ENCODE results near the gene PCSK5.
A peak's percentile ranks its signal among the peaks of the same experiment; 100 is the strongest.

PCSK5 gene

GRCh38 chr9:75871624-75872023 is 18.8 kb upstream of the PCSK5 start:
- no peaks in the 10 kb centered on the region for H3K9me3 Mint-ChIP-seq
- H3K4me1 Mint-ChIP-seq (ENCODE audit: low read depth): no peaks in the 10 kb centered on the region
- H3K4me3 Mint-ChIP-seq: no peak overlapping the region
- H3K27me3 Mint-ChIP-seq (ENCODE audit: low read depth): peaks cover 9% of the 10 kb centered on the region
- no peak overlapping the region for H3K27ac Mint-ChIP-seq
- H3K36me3 Mint-ChIP-seq (ENCODE audit: low read depth): no peaks in the 10 kb centered on the region

- no peaks in the 10 kb centered on the region for H3K4me1 Mint-ChIP-seq (ENCODE audit: low read depth)
- H3K27ac Mint-ChIP-seq: no peak overlapping the region
- no peak overlapping the region for H3K4me3 Mint-ChIP-seq
- no peaks in the 10 kb centered on the region for H3K36me3 Mint-ChIP-seq (ENCODE audit: low read depth)
- peaks cover 4% of the 10 kb centered on the region for H3K27me3 Mint-ChIP-seq (ENCODE audit: low read depth)
- no peaks in the 10 kb centered on the region for H3K9me3 Mint-ChIP-seq
These were observed 16.8 kb upstream of the PCSK5 start for GRCh38 chr9:75873712-75874111.

GRCh38 chr9:75876999-75877640 is 13.4 kb upstream of the PCSK5 start:
- Mint-ChIP-seq H3K36me3 (ENCODE audit: low read depth) (no peaks in the 10 kb centered on the region), H3K27ac (no peak overlapping the region), H3K4me3 (no peak overlapping the region), H3K9me3 (no peaks in the 10 kb centered on the region), H3K4me1 (ENCODE audit: low read depth) (no peaks in the 10 kb centered on the region), H3K27me3 (ENCODE audit: low read depth) (no peaks in the 10 kb centered on the region)

GRCh38 chr9:75878488-75878860 is 12.0 kb upstream of the PCSK5 start:
- no peaks in the 10 kb centered on the region for H3K9me3 Mint-ChIP-seq
- no peak overlapping the region for H3K4me3 Mint-ChIP-seq

GRCh38 chr9:75880618-75881017 is 9.9 kb upstream of the PCSK5 start:
- H3K27me3 Mint-ChIP-seq (ENCODE audit: low read depth): peaks cover 10% of the 10 kb centered on the region
- H3K27ac Mint-ChIP-seq: no peak overlapping the region
- H3K4me3 Mint-ChIP-seq: no peak overlapping the region
- no peaks in the 10 kb centered on the region for H3K36me3 Mint-ChIP-seq (ENCODE audit: low read depth)
- H3K9me3 Mint-ChIP-seq: no peaks in the 10 kb centered on the region
- peaks cover 2% of the 10 kb centered on the region for H3K4me1 Mint-ChIP-seq (ENCODE audit: low read depth)

More at GRCh38 chr9:75878488-75878860, 12.0 kb upstream of the PCSK5 start:
- peaks cover under 1% of the 10 kb centered on the region for H3K4me1 Mint-ChIP-seq (ENCODE audit: low read depth)
- peaks cover 3% of the 10 kb centered on the region for H3K27me3 Mint-ChIP-seq (ENCODE audit: low read depth)
- no peaks in the 10 kb centered on the region for H3K36me3 Mint-ChIP-seq (ENCODE audit: low read depth)
- no peak overlapping the region for H3K27ac Mint-ChIP-seq

GRCh38 chr9:75881761-75882160 is 8.7 kb upstream of the PCSK5 start:
- peaks cover 2% of the 10 kb centered on the region for H3K4me1 Mint-ChIP-seq (ENCODE audit: low read depth)

GRCh38 chr9:75885652-75886051 is 4.8 kb upstream of the PCSK5 start:
- peaks cover 35% of the 10 kb centered on the region for H3K27me3 Mint-ChIP-seq (ENCODE audit: low read depth)
- no peaks in the 10 kb centered on the region for H3K9me3 Mint-ChIP-seq
- H3K36me3 Mint-ChIP-seq (ENCODE audit: low read depth): no peaks in the 10 kb centered on the region
- no peak overlapping the region for H3K4me3 Mint-ChIP-seq
- peaks cover 10% of the 10 kb centered on the region for H3K4me1 Mint-ChIP-seq (ENCODE audit: low read depth)
- no peak overlapping the region for H3K27ac Mint-ChIP-seq

More at GRCh38 chr9:75881761-75882160, 8.7 kb upstream of the PCSK5 start:
- Mint-ChIP-seq H3K36me3 (ENCODE audit: low read depth) (no peaks in the 10 kb centered on the region), H3K9me3 (no peaks in the 10 kb centered on the region), H3K27me3 (ENCODE audit: low read depth) (peaks cover 11% of the 10 kb centered on the region), H3K27ac (no peak overlapping the region), H3K4me3 (no peak overlapping the region)

- H3K27me3 Mint-ChIP-seq (ENCODE audit: low read depth): peaks cover 57% of the 10 kb centered on the region
- no peaks in the 10 kb centered on the region for H3K9me3 Mint-ChIP-seq
- no peak overlapping the region for H3K27ac Mint-ChIP-seq
- H3K4me1 Mint-ChIP-seq (ENCODE audit: low read depth): peaks cover 22% of the 10 kb centered on the region
- H3K4me3 Mint-ChIP-seq: peak overlapping the region; percentile 89
- peaks cover 2% of the 10 kb centered on the region for H3K36me3 Mint-ChIP-seq (ENCODE audit: low read depth)
These were observed 896 bp upstream of the PCSK5 start for GRCh38 chr9:75889577-75889976.

- H3K4me1 Mint-ChIP-seq (ENCODE audit: low read depth): peaks cover 22% of the 10 kb centered on the region
These were observed 449 bp upstream of the PCSK5 start for GRCh38 chr9:75889977-75890471.

GRCh38 chr9:75891277-75891741 is 836 bp downstream of the PCSK5 start:
- Mint-ChIP-seq H3K4me3 (peak overlapping the region; percentile 94), H3K4me1 (ENCODE audit: low read depth) (peaks cover 27% of the 10 kb centered on the region), H3K9me3 (no peaks in the 10 kb centered on the region), H3K27ac (peak overlapping the region; percentile 64), H3K36me3 (ENCODE audit: low read depth) (peaks cover 2% of the 10 kb centered on the region), H3K27me3 (ENCODE audit: low read depth) (peaks cover 56% of the 10 kb centered on the region)

More at GRCh38 chr9:75889977-75890471, 449 bp upstream of the PCSK5 start:
- peak overlapping the region; percentile 89 for H3K4me3 Mint-ChIP-seq
- H3K36me3 Mint-ChIP-seq (ENCODE audit: low read depth): peaks cover 2% of the 10 kb centered on the region
- H3K9me3 Mint-ChIP-seq: no peaks in the 10 kb centered on the region
- peaks cover 61% of the 10 kb centered on the region for H3K27me3 Mint-ChIP-seq (ENCODE audit: low read depth)
- peak overlapping the region; percentile 66 for H3K27ac Mint-ChIP-seq

- peaks cover 56% of the 10 kb centered on the region for H3K27me3 Mint-ChIP-seq (ENCODE audit: low read depth)
These were observed 1.3 kb downstream of the PCSK5 start for GRCh38 chr9:75891771-75892215.

GRCh38 chr9:75892216-75892911 is 1.9 kb downstream of the PCSK5 start:
- peaks cover 2% of the 10 kb centered on the region for H3K36me3 Mint-ChIP-seq (ENCODE audit: low read depth)
- H3K9me3 Mint-ChIP-seq: no peaks in the 10 kb centered on the region

More at GRCh38 chr9:75891771-75892215, 1.3 kb downstream of the PCSK5 start:
- Mint-ChIP-seq H3K27ac (peak overlapping the region; percentile 12), H3K4me1 (ENCODE audit: low read depth) (peaks cover 27% of the 10 kb centered on the region), H3K4me3 (peak overlapping the region; percentile 94), H3K36me3 (ENCODE audit: low read depth) (peaks cover 2% of the 10 kb centered on the region), H3K9me3 (no peaks in the 10 kb centered on the region)

GRCh38 chr9:75893106-75893505 is 2.6 kb downstream of the PCSK5 start:
- H3K4me3 Mint-ChIP-seq: peak overlapping the region; percentile 8
- peaks cover 2% of the 10 kb centered on the region for H3K36me3 Mint-ChIP-seq (ENCODE audit: low read depth)
- H3K27ac Mint-ChIP-seq: no peak overlapping the region
- peaks cover 27% of the 10 kb centered on the region for H3K4me1 Mint-ChIP-seq (ENCODE audit: low read depth)
- H3K27me3 Mint-ChIP-seq (ENCODE audit: low read depth): peaks cover 47% of the 10 kb centered on the region
- H3K9me3 Mint-ChIP-seq: no peaks in the 10 kb centered on the region

More at GRCh38 chr9:75892216-75892911, 1.9 kb downstream of the PCSK5 start:
- Mint-ChIP-seq H3K27ac (peak overlapping the region; percentile 12), H3K27me3 (ENCODE audit: low read depth) (peaks cover 54% of the 10 kb centered on the region), H3K4me3 (peak overlapping the region; percentile 94), H3K4me1 (ENCODE audit: low read depth) (peaks cover 27% of the 10 kb centered on the region)

GRCh38 chr9:75894566-75894965 is 4.1 kb downstream of the PCSK5 start:
- H3K36me3 Mint-ChIP-seq (ENCODE audit: low read depth): peaks cover 3% of the 10 kb centered on the region

GRCh38 chr9:75895112-75895511 is 4.6 kb downstream of the PCSK5 start:
- H3K4me1 Mint-ChIP-seq (ENCODE audit: low read depth): peaks cover 19% of the 10 kb centered on the region
- no peak overlapping the region for H3K27ac Mint-ChIP-seq
- peaks cover 35% of the 10 kb centered on the region for H3K27me3 Mint-ChIP-seq (ENCODE audit: low read depth)
- no peaks in the 10 kb centered on the region for H3K9me3 Mint-ChIP-seq
- H3K36me3 Mint-ChIP-seq (ENCODE audit: low read depth): peaks cover 4% of the 10 kb centered on the region
- H3K4me3 Mint-ChIP-seq: no peak overlapping the region

More at GRCh38 chr9:75894566-75894965, 4.1 kb downstream of the PCSK5 start:
- Mint-ChIP-seq H3K9me3 (no peaks in the 10 kb centered on the region), H3K4me1 (ENCODE audit: low read depth) (peaks cover 24% of the 10 kb centered on the region), H3K27me3 (ENCODE audit: low read depth) (peaks cover 40% of the 10 kb centered on the region), H3K4me3 (no peak overlapping the region), H3K27ac (no peak overlapping the region)
